NCI-H1105 (cell line): ENCODE results near the gene PEX12.
"Not testable (repeated sequence)": the region's sequence is repeated elsewhere in the genome, so short reads cannot be mapped to it uniquely, and the experiment has no call there.

Experiments
- DNase-seq: peaks from one replicate; lab custom pipeline; 2025; lab: John Stamatoyannopoulos, UW

PEX12 gene

GRCh38 chr17:35577830-35578196 is 558 bp downstream of the PEX12 start:
- no peak for DNase-seq

GRCh38 chr17:35575759-35576158 is 2.6 kb downstream of the PEX12 start:
- DNase-seq, result no peak

GRCh38 chr17:35569405-35569804 is 9.0 kb downstream of the PEX12 start:
- DNase-seq, result no peak

- no peak for DNase-seq
Measured at GRCh38 chr17:35568561-35568960, 9.8 kb downstream of the PEX12 start.

GRCh38 chr17:35566968-35567367 is 11.4 kb downstream of the PEX12 start:
- no peak for DNase-seq

- not testable (repeated sequence) for DNase-seq
Measured at GRCh38 chr17:35563181-35563580, 15.2 kb downstream of the PEX12 start.

GRCh38 chr17:35560703-35561102 is 17.7 kb downstream of the PEX12 start, which contains the start of gene SLFN14:
TSS of gene SLFN14 (minus strand) at chr17:35560819. CDS start at chr17:35558062, 2,757 bp downstream.
- DNase-seq, result no peak

GRCh38 chr17:35559495-35560210 is 18.7 kb downstream of the PEX12 start:
- DNase-seq, result no peak

- no peak for DNase-seq
Measured at GRCh38 chr17:35557353-35557752, 21.0 kb downstream of the PEX12 start.

GRCh38 chr17:35555691-35556090 is 22.7 kb downstream of the PEX12 start:
- no peak for DNase-seq

GRCh38 chr17:35554668-35555067 is 23.7 kb downstream of the PEX12 start:
- DNase-seq, result no peak

- DNase-seq, result no peak
Measured at GRCh38 chr17:35553310-35553709, 25.1 kb downstream of the PEX12 start.

GRCh38 chr17:35548978-35549377 is 29.4 kb downstream of the PEX12 start:
- no peak for DNase-seq

GRCh38 chr17:35548208-35548810 is 30.1 kb downstream of the PEX12 start:
- no peak for DNase-seq

GRCh38 chr17:35546487-35546886 is 31.9 kb downstream of the PEX12 start:
- no peak for DNase-seq

GRCh38 chr17:35545150-35545549 is 33.2 kb downstream of the PEX12 start:
- DNase-seq, result no peak

- no peak for DNase-seq
Measured at GRCh38 chr17:35543856-35544255, 34.5 kb downstream of the PEX12 start.

- no peak for DNase-seq
Measured at GRCh38 chr17:35542990-35543389, 35.4 kb downstream of the PEX12 start.

GRCh38 chr17:35541434-35541833 is 36.9 kb downstream of the PEX12 start:
- no peak for DNase-seq

- no peak for DNase-seq
Measured at GRCh38 chr17:35540589-35541404, 37.6 kb downstream of the PEX12 start.

- DNase-seq, result no peak
Measured at GRCh38 chr17:35539659-35540026, 38.7 kb downstream of the PEX12 start.

- no peak for DNase-seq
Measured at GRCh38 chr17:35537601-35538141, 40.7 kb downstream of the PEX12 start, which contains the start of gene SLFN12L. TSS of gene SLFN12L (minus strand) at chr17:35537678. CDS start at chr17:35522364, 15,314 bp downstream.
